ENCODE measurements around the gene MAP2K4.

MAP2K4 gene

GRCh38 chr17:12114686-12115418 is 94.2 kb downstream of the MAP2K4 start:
- Histone ChIP-seq H3K4me3 (ENCODE audit: low read length in 2 of 2) (no peak overlapping the region), H3K36me3 (ENCODE audit: control insufficient read depth in 2 of 2, insufficient read depth in 2 of 2, low read length in 2 of 2) (peaks cover 23 to 24% of the 10 kb centered on the region in 2 donors), H3K27ac (ENCODE audit: low read length) (no peak overlapping the region), H3K9ac (ENCODE audit: low read length in 2 of 2) (no peak overlapping the region), H3K4me1 (ENCODE audit: control insufficient read depth, insufficient read depth, low read length) (no peaks in the 10 kb centered on the region), H3K27me3 (ENCODE audit: control insufficient read depth in 1 of 2, insufficient read depth in 2 of 2, low read length in 2 of 2) (no peaks in the 10 kb centered on the region), H3K9me3 (ENCODE audit: control insufficient read depth in 2 of 2, low read length in 2 of 2) (no peaks in the 10 kb centered on the region)

- Histone ChIP-seq H3K9me3 (ENCODE audit: control insufficient read depth in 2 of 2, low read length in 2 of 2) (no peaks in the 10 kb centered on the region), H3K9ac (ENCODE audit: low read length in 2 of 2) (no peak overlapping the region), H3K4me1 (ENCODE audit: control insufficient read depth, insufficient read depth, low read length) (no peaks in the 10 kb centered on the region), H3K27ac (ENCODE audit: low read length) (no peak overlapping the region), H3K36me3 (ENCODE audit: control insufficient read depth in 2 of 2, insufficient read depth in 2 of 2, low read length in 2 of 2) (peaks cover 23 to 24% of the 10 kb centered on the region in 2 donors), H3K4me3 (ENCODE audit: low read length in 2 of 2) (no peak overlapping the region), H3K27me3 (ENCODE audit: control insufficient read depth in 1 of 2, insufficient read depth in 2 of 2, low read length in 2 of 2) (no peaks in the 10 kb centered on the region)
Measured at GRCh38 chr17:12116143-12116542, 95.5 kb downstream of the MAP2K4 start.

- H3K27me3 ChIP-seq (ENCODE audit: control insufficient read depth in 1 of 2, insufficient read depth in 2 of 2, low read length in 2 of 2): no peaks in the 10 kb centered on the region
- peaks cover 15 to 19% of the 10 kb centered on the region in 2 donors for H3K36me3 ChIP-seq (ENCODE audit: control insufficient read depth in 2 of 2, insufficient read depth in 2 of 2, low read length in 2 of 2)
- no peaks in the 10 kb centered on the region for H3K4me1 ChIP-seq (ENCODE audit: control insufficient read depth, insufficient read depth, low read length)
Measured at GRCh38 chr17:12118617-12119016, 97.9 kb downstream of the MAP2K4 start.

DNA sequence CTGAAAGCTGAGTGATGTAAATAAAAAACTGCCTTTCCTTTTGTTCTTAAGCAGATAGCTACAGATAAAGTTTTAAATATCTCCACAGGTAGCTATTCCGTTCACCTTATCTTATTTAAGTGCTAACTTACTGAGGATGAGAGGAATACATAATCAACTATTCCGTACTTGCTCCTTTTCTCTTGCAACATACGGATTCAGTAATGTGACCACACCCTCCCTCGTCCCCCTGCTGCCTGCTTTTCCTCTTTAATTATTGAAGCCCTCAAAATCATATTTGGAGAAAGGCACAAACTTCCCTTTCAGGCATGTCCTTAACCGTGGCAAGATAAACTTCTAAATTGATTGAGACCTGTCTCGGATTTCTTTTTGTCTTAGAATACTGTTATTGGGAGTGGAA is 101.4 kb downstream of the MAP2K4 start:
- H3K27me3 ChIP-seq (ENCODE audit: control insufficient read depth in 1 of 2, insufficient read depth in 2 of 2, low read length in 2 of 2): no peaks in the 10 kb centered on the region
- H3K9ac ChIP-seq (ENCODE audit: low read length in 2 of 2): no peak overlapping the region
- no peak overlapping the region for H3K4me3 ChIP-seq (ENCODE audit: low read length in 2 of 2)
- H3K9me3 ChIP-seq (ENCODE audit: control insufficient read depth in 2 of 2, low read length in 2 of 2): no peaks in the 10 kb centered on the region
- peaks cover 7 to 21% of the 10 kb centered on the region in 2 donors for H3K36me3 ChIP-seq (ENCODE audit: control insufficient read depth in 2 of 2, insufficient read depth in 2 of 2, low read length in 2 of 2)
- H3K27ac ChIP-seq (ENCODE audit: low read length): no peak overlapping the region
- H3K4me1 ChIP-seq (ENCODE audit: control insufficient read depth, insufficient read depth, low read length): no peaks in the 10 kb centered on the region

More at GRCh38 chr17:12118617-12119016, 97.9 kb downstream of the MAP2K4 start:
- no peak overlapping the region for H3K4me3 ChIP-seq (ENCODE audit: low read length in 2 of 2)
- H3K9ac ChIP-seq (ENCODE audit: low read length in 2 of 2): no peak overlapping the region
- no peak overlapping the region for H3K27ac ChIP-seq (ENCODE audit: low read length)
- H3K9me3 ChIP-seq (ENCODE audit: control insufficient read depth in 2 of 2, low read length in 2 of 2): no peaks in the 10 kb centered on the region

DNA sequence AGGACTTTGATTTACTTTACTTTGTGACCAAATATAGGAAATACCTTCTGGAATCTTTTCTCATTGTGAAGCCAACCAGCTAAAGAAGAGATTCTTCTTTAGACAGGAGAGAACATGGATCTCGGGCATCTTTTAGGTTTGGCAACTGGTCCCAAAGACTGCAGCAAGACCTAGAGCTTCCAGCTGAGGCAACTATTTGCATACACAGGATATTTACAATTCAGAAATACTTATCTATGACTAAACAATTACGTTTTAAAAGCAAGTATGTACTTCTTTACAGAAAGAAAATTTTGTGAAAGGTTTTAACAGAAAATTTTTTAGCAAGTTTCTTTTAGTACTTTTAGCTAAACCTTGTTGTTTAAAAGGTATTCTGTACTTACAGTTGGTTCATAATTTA is 106.5 kb downstream of the MAP2K4 start:
- Histone ChIP-seq H3K9me3 (ENCODE audit: control insufficient read depth in 2 of 2, low read length in 2 of 2) (no peaks in the 10 kb centered on the region), H3K4me1 (ENCODE audit: control insufficient read depth, insufficient read depth, low read length) (no peaks in the 10 kb centered on the region), H3K9ac (ENCODE audit: low read length in 2 of 2) (no peak overlapping the region), H3K4me3 (ENCODE audit: low read length in 2 of 2) (no peak overlapping the region), H3K27ac (ENCODE audit: low read length) (no peak overlapping the region), H3K27me3 (ENCODE audit: control insufficient read depth in 1 of 2, insufficient read depth in 2 of 2, low read length in 2 of 2) (no peaks in the 10 kb centered on the region), H3K36me3 (ENCODE audit: control insufficient read depth in 2 of 2, insufficient read depth in 2 of 2, low read length in 2 of 2) (peaks cover 13 to 35% of the 10 kb centered on the region in 2 donors)

- Histone ChIP-seq H3K4me3 (ENCODE audit: low read length in 2 of 2) (no peak overlapping the region), H3K36me3 (ENCODE audit: control insufficient read depth in 2 of 2, insufficient read depth in 2 of 2, low read length in 2 of 2) (peaks cover 13 to 37% of the 10 kb centered on the region in 2 donors), H3K27ac (ENCODE audit: low read length) (no peak overlapping the region), H3K27me3 (ENCODE audit: control insufficient read depth in 1 of 2, insufficient read depth in 2 of 2, low read length in 2 of 2) (no peaks in the 10 kb centered on the region), H3K9me3 (ENCODE audit: control insufficient read depth in 2 of 2, low read length in 2 of 2) (no peaks in the 10 kb centered on the region), H3K4me1 (ENCODE audit: control insufficient read depth, insufficient read depth, low read length) (no peaks in the 10 kb centered on the region), H3K9ac (ENCODE audit: low read length in 2 of 2) (no peak overlapping the region)
Measured at GRCh38 chr17:12127667-12128066, 107.0 kb downstream of the MAP2K4 start.

GRCh38 chr17:12128946-12129345 is 108.3 kb downstream of the MAP2K4 start:
- H3K27ac ChIP-seq (ENCODE audit: low read length): no peak overlapping the region
- no peaks in the 10 kb centered on the region for H3K4me1 ChIP-seq (ENCODE audit: control insufficient read depth, insufficient read depth, low read length)
- H3K9me3 ChIP-seq (ENCODE audit: control insufficient read depth in 2 of 2, low read length in 2 of 2): no peaks in the 10 kb centered on the region
- no peak overlapping the region for H3K4me3 ChIP-seq (ENCODE audit: low read length in 2 of 2)
- H3K27me3 ChIP-seq (ENCODE audit: control insufficient read depth in 1 of 2, insufficient read depth in 2 of 2, low read length in 2 of 2): no peaks in the 10 kb centered on the region
- H3K9ac ChIP-seq (ENCODE audit: low read length in 2 of 2): no peak overlapping the region
- H3K36me3 ChIP-seq (ENCODE audit: control insufficient read depth in 2 of 2, insufficient read depth in 2 of 2, low read length in 2 of 2): peaks cover 13 to 40% of the 10 kb centered on the region in 2 donors

- no peaks in the 10 kb centered on the region for H3K9me3 ChIP-seq (ENCODE audit: control insufficient read depth in 2 of 2, low read length in 2 of 2)
- H3K4me3 ChIP-seq (ENCODE audit: low read length in 2 of 2): no peak overlapping the region
- H3K36me3 ChIP-seq (ENCODE audit: control insufficient read depth in 2 of 2, insufficient read depth in 2 of 2, low read length in 2 of 2): peaks cover 9 to 20% of the 10 kb centered on the region in 2 donors
- no peaks in the 10 kb centered on the region for H3K27me3 ChIP-seq (ENCODE audit: control insufficient read depth in 1 of 2, insufficient read depth in 2 of 2, low read length in 2 of 2)
- no peak overlapping the region for H3K27ac ChIP-seq (ENCODE audit: low read length)
- no peaks in the 10 kb centered on the region for H3K4me1 ChIP-seq (ENCODE audit: control insufficient read depth, insufficient read depth, low read length)
- no peak overlapping the region for H3K9ac ChIP-seq (ENCODE audit: low read length in 2 of 2)
Measured at GRCh38 chr17:12133183-12133582, 112.5 kb downstream of the MAP2K4 start.

- Histone ChIP-seq H3K36me3 (ENCODE audit: control insufficient read depth in 2 of 2, insufficient read depth in 2 of 2, low read length in 2 of 2) (peaks cover 14 to 18% of the 10 kb centered on the region in 2 donors), H3K9me3 (ENCODE audit: control insufficient read depth in 2 of 2, low read length in 2 of 2) (no peaks in the 10 kb centered on the region), H3K27me3 (ENCODE audit: control insufficient read depth in 1 of 2, insufficient read depth in 2 of 2, low read length in 2 of 2) (no peaks in the 10 kb centered on the region), H3K4me3 (ENCODE audit: low read length in 2 of 2) (no peak overlapping the region), H3K27ac (ENCODE audit: low read length) (no peak overlapping the region), H3K9ac (ENCODE audit: low read length in 2 of 2) (no peak overlapping the region), H3K4me1 (ENCODE audit: control insufficient read depth, insufficient read depth, low read length) (no peaks in the 10 kb centered on the region)
Measured at GRCh38 chr17:12134101-12134500, 113.4 kb downstream of the MAP2K4 start.

GRCh38 chr17:12134587-12134986 is 113.9 kb downstream of the MAP2K4 start:
- peaks cover 9 to 13% of the 10 kb centered on the region in 2 donors for H3K36me3 ChIP-seq (ENCODE audit: control insufficient read depth in 2 of 2, insufficient read depth in 2 of 2, low read length in 2 of 2)
- no peaks in the 10 kb centered on the region for H3K27me3 ChIP-seq (ENCODE audit: control insufficient read depth in 1 of 2, insufficient read depth in 2 of 2, low read length in 2 of 2)
- no peaks in the 10 kb centered on the region for H3K4me1 ChIP-seq (ENCODE audit: control insufficient read depth, insufficient read depth, low read length)
- H3K27ac ChIP-seq (ENCODE audit: low read length): no peak overlapping the region
- H3K9me3 ChIP-seq (ENCODE audit: control insufficient read depth in 2 of 2, low read length in 2 of 2): no peaks in the 10 kb centered on the region
- no peak overlapping the region for H3K4me3 ChIP-seq (ENCODE audit: low read length in 2 of 2)
- no peak overlapping the region for H3K9ac ChIP-seq (ENCODE audit: low read length in 2 of 2)

GRCh38 chr17:12136243-12136642 is 115.6 kb downstream of the MAP2K4 start:
- no peak overlapping the region for H3K9ac ChIP-seq (ENCODE audit: low read length in 2 of 2)
- peaks cover 18 to 24% of the 10 kb centered on the region in 2 donors for H3K36me3 ChIP-seq (ENCODE audit: control insufficient read depth in 2 of 2, insufficient read depth in 2 of 2, low read length in 2 of 2)
- H3K4me3 ChIP-seq (ENCODE audit: low read length in 2 of 2): no peak overlapping the region
- no peaks in the 10 kb centered on the region for H3K27me3 ChIP-seq (ENCODE audit: control insufficient read depth in 1 of 2, insufficient read depth in 2 of 2, low read length in 2 of 2)
- no peaks in the 10 kb centered on the region for H3K4me1 ChIP-seq (ENCODE audit: control insufficient read depth, insufficient read depth, low read length)
- H3K27ac ChIP-seq (ENCODE audit: low read length): no peak overlapping the region
- H3K9me3 ChIP-seq (ENCODE audit: control insufficient read depth in 2 of 2, low read length in 2 of 2): no peaks in the 10 kb centered on the region
